GM21528 (cell line): ENCODE results near the gene TENT4B.
"Not testable (repeated sequence)": the region's sequence is repeated elsewhere in the genome, so short reads cannot be mapped to it uniquely, and the experiment has no call there.

Source experiments
- ATAC-seq: cut with Tn5 transposase; IDR thresholded peaks from one replicate; pipeline ENCODE4 v1.9.1; 2021; ENCODE audit warnings: mild to moderate bottlenecking, moderate library complexity; ENCODE audit not compliant: unreplicated experiment, low FRiP score

TENT4B gene

GRCh38 chr16:50152807-50153595 lies at the start of gene TENT4B:
TSS of gene TENT4B (plus strand) at chr16:50153306. CDS start at chr16:50153622, 316 bp downstream.
- ATAC-seq = peak; percentile 85

- no peak for ATAC-seq
These were observed 49.3 kb upstream of the TENT4B start for GRCh38 chr16:50103764-50104163.

DNA sequence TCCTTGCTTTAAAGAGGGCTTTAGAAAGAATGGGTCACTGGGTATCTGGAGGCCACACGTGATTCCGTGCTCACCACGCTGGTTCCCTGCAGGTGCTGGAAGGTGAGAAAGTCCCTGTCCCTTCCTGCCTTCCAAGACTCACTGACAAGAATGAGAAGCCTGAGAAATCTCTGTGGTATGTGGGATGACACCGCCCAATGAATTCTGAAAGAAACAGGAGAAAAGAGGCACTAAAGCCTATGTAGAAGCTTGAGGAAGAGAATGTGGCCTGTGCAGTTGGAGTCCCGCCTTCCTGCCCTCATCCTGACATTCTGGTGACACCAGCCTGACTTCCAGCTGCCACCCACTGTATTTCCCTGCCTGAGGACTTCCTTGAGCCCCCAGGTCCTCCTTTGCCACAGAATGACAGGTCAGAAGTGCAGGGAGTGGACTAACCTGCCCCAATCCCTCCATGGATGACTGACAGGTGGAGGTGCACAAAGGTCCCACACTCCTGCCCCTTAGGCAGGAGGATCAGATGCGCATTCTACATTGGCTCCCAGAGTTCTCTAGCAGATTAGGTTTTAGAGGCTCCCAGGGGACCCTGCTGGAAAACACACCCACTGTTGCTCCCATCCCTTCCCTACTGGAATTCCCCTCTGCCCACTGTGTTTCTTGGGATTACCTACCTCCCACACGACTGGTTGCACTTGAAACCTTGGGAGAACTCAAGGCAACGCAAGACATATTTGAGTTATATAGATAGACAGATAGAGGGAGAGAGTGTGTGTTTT lies 38.6 kb upstream of the TENT4B start:
- ATAC-seq = no peak

DNA sequence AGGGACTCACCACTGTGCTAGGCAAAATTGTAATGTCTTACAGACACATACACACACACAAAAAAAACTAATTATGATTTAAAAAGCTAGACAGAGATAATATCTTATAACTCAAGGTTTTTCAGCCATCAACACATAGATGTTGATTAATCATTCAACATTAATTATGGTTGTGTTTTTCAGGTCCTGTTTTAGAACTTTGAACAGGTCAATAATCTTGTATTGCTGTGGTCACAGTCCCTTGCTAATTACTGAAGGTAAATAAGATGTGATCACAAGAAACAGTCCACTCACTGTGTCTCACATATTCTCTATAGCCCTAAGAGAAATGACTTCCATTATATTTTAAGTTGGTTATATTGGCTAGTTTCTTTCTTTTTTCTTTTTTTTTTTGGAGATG lies 32.4 kb upstream of the TENT4B start:
- ATAC-seq = no peak

- ATAC-seq = no peak
These were observed 31.8 kb upstream of the TENT4B start for GRCh38 chr16:50121278-50121677.

- ATAC-seq = peak; percentile 52
These were observed 31.2 kb upstream of the TENT4B start for GRCh38 chr16:50121721-50122445.

DNA sequence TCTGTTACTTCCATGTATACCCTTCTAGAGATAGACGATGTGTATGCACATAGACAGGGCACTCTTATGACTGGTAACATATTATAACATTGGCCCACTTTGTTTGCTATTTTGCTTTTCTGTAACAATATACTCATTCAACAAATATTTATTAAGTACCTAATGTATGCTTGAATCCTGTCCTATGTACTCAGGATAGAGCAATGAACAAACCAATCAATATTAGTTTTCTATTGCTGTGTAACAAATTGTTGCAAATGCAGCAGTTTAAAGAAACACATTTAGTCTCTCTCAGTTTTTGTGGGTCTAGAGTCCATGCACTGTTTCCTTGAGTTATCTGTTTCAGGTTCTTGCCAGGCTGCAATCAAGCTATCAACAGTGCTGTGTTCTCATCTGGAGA lies 29.7 kb upstream of the TENT4B start:
- ATAC-seq = no peak

GRCh38 chr16:50124769-50125168 lies 28.3 kb upstream of the TENT4B start:
- ATAC-seq = no peak

GRCh38 chr16:50126183-50126582 lies 26.9 kb upstream of the TENT4B start:
- no peak for ATAC-seq

- not testable (repeated sequence) for ATAC-seq
These were observed 20.5 kb upstream of the TENT4B start for GRCh38 chr16:50132571-50132970.

DNA sequence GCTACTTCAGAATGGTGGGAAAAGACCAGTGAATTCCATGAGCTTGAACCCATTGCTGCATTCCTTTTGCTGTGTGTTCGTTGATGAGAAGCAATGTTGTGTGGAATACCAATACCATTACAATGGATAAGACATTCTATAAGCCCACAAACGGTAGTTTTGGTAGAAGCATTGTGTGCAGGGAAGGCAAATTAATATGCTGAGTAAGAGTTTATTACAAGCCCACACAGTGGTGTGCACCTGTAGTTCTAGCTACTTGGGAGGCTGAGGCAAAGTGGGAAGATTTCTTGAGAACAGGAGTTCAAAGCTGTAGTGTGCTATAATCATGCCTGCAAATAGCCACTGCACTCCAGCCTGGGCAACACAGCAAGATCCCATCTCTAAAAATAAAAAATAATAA lies 19.9 kb upstream of the TENT4B start:
- ATAC-seq = no peak

DNA sequence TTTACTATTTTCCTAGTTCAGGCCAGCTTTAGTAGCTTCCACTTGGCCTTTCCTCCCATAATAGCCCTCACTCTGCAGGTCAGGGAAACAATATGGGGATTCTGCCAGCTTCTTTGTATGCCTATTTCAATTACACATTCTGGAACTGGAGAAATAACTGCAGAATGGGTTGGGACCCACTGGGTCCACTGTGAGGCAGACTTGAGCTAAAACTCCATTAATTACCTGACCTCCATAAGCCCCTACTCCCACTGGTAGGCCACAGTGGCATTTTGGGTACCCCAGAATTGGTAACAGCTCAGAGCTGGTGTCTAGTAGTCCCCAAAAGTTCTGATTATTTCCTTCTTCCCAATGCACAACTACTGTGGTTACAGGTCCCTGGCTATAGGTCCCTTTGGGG lies 16.7 kb upstream of the TENT4B start:
- ATAC-seq = no peak

DNA sequence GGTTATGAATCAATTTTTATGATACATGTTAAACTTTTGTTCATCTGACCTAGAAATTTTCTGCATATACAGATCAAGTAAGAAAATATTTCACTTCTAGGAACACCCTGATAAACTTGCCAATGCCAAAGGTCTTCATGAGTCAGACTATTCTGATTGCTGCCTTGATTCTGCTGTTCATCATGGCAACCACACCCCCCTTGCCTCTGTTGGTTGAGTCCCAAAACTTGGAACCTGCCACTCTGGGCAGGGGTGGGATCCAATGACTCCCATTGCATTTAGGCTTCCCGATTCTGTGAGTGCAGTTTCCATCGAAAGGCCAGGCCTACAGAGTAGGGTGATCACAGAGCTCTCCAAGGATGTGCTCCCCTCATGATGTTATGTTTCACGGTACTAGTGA lies 15.8 kb upstream of the TENT4B start:
- no peak for ATAC-seq

- ATAC-seq = no peak
These were observed 13.5 kb upstream of the TENT4B start for GRCh38 chr16:50139580-50139979.

DNA sequence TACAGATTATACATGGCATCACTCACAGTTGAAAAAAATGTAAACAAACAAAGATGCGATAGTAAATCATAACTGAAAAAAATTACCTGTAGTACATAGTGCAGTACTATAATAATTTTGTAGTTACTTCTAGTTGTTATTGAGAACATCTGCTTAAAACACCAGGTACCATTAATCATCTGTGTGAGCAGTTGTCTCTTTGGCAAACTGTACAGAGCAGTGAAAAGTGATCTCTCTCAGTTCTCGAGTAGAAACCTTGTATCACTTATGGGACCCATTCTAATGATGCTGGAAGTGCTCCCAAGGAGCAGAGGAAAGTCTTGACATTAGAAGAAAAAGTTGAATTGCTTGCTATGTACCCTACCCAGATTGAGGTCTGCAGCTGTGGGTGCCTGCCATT lies 8.9 kb upstream of the TENT4B start:
- ATAC-seq = no peak

- ATAC-seq = no peak
These were observed 6.3 kb upstream of the TENT4B start for GRCh38 chr16:50146479-50147435.

- no peak for ATAC-seq
These were observed 1.8 kb upstream of the TENT4B start for GRCh38 chr16:50151322-50151721.

DNA sequence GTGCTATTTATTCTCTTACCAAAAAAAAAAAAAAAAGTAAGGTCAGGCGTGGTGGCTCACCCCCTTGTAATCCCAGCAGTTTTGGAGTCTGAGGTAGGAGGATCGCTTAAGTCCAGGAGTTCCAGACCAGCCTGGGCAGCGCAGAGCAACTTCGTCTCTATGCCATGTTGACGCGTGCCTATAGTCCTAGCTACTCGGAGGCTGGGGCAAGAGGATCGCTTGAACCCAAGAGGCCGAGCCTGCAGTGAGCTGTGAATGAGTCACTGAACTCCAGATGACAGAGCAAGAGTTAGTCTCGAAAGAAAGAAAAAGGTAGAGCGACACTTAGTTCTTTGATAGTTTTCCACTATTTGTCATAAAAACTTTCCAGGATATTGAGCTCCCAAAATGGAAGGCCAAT lies 1.4 kb upstream of the TENT4B start:
- ATAC-seq = no peak

- peak; percentile 55 for ATAC-seq
These were observed 727 bp upstream of the TENT4B start for GRCh38 chr16:50152351-50152806.
